ENCODE measurements around the gene CD74.
"Not testable (repeated sequence)": the region's sequence is repeated elsewhere in the genome, so short reads cannot be mapped to it uniquely, and the experiment has no call there.

The CD74 gene

GRCh38 chr5:150412319-150413175 is at the start of gene CD74:
CD74 (minus strand) TSS chr5:150412910; CDS start chr5:150412749, 161 bp downstream.
- no peak for DNase-seq

GRCh38 chr5:150461231-150461630 is 48.5 kb upstream of the CD74 start:
- DNase-seq, result no peak

GRCh38 chr5:150460781-150461180 is 48.1 kb upstream of the CD74 start:
- no peak for DNase-seq

GRCh38 chr5:150458802-150459557 is 46.3 kb upstream of the CD74 start:
- peak; percentile 68 for DNase-seq

GRCh38 chr5:150457562-150458240 is 45.0 kb upstream of the CD74 start:
- DNase-seq, result no peak

- DNase-seq, result no peak
Measured at GRCh38 chr5:150457121-150457520, 44.4 kb upstream of the CD74 start.

- no peak for DNase-seq
Measured at GRCh38 chr5:150454492-150455229, 42.0 kb upstream of the CD74 start.

- DNase-seq, result not testable (repeated sequence)
Measured at GRCh38 chr5:150454027-150454426, 41.3 kb upstream of the CD74 start.

- no peak for DNase-seq
Measured at GRCh38 chr5:150452914-150453313, 40.2 kb upstream of the CD74 start.

GRCh38 chr5:150451594-150451993 is 38.9 kb upstream of the CD74 start:
- no peak for DNase-seq

- peak; percentile 89 for DNase-seq
Measured at GRCh38 chr5:150449517-150450339, 37.0 kb upstream of the CD74 start, which contains the start of gene RPS14. RPS14 (minus strand) TSS chr5:150449739; CDS start chr5:150447733, 2,006 bp downstream.

- DNase-seq, result no peak
Measured at GRCh38 chr5:150448952-150449516, 36.3 kb upstream of the CD74 start.

- no peak for DNase-seq
Measured at GRCh38 chr5:150448334-150448733, 35.6 kb upstream of the CD74 start.

GRCh38 chr5:150447188-150447587 is 34.5 kb upstream of the CD74 start:
- no peak for DNase-seq

GRCh38 chr5:150446583-150446982 is 33.9 kb upstream of the CD74 start:
- DNase-seq, result no peak

GRCh38 chr5:150446088-150446487 is 33.4 kb upstream of the CD74 start:
- no peak for DNase-seq

GRCh38 chr5:150444770-150445169 is 32.1 kb upstream of the CD74 start:
- DNase-seq, result no peak

GRCh38 chr5:150443242-150444075 is 30.7 kb upstream of the CD74 start:
- DNase-seq, result no peak

GRCh38 chr5:150442699-150443080 is 30.0 kb upstream of the CD74 start:
- no peak for DNase-seq

Data from NCI-H774 (cell line).